Heart left ventricle (tissue), 13 donors: ENCODE data around the gene SEPTIN7.

Experiments
- CTCF ChIP-seq, 12 donors: fragments of 200-600 bp; sonication (generic) in 4 of 12; IDR thresholded peaks; one replicate each; pipeline versions ENCODE4 v1.5.0 to v1.8.0; 2018 to 2022; ENCODE audit warnings: antibody characterized with exemption in 12 of 12, mild to moderate bottlenecking in 5 of 12
- POLR2A ChIP-seq, 2 donors: fragments of 450-650 bp; IDR thresholded peaks; one replicate each; pipeline ENCODE4 v1.6.1; 2017; ENCODE audit warnings: antibody characterized with exemption in 2 of 2, mild to moderate bottlenecking in 2 of 2, moderate library complexity in 2 of 2
- donor health status: ischemic (EF 13 %, LVEDD 7.1; RV severe dilation, severe dysfunction).
- donor health status: DM: no; HTN: yes; CAD: no.
- donor health status: DM: no; HTN: no; CAD: no.
- donor health status: ischemic (EF 25% LVEDD 6.9; RV normal size, moderate dysfunction).
- donor health status: ischemic (EF 25% LVEDD 5.7; RV mildly dilated, moderate dysfunction).
- donor health status: ischemic (EF 35%, LVEDD 5.7; RV mildly dilated, moderate dysfunction).
- donor health status: nonischemic (EF 11% LVEDD 7.7; RV severe dilation, severe dysfunction).
- donor health status: DM: yes; HTN: yes; CAD: no.
- donor health status: PGD.
- donor health status: ischemic (EF 29% LVEDD 5.4; RV normal size, mild dysfunction).
- donor health status: nonischemic (EF 23%, LVEDD 6.1; RV moderate dilation, normal function).

- TF ChIP-seq CTCF (IDR thresholded peaks at IDR 0.05): no peak
- no peak for TF ChIP-seq POLR2A (IDR thresholded peaks at IDR 0.05)
These were observed 775 bp upstream of the SEPTIN7 start for GRCh38 chr7:35799846-35800717.
